Mammary epithelial cell (primary cell): Measurements from ENCODE around the gene ZACN.

ENCODE experiments used
- CTCF ChIP-seq, 2 donors: IDR thresholded peaks in 1 of 2; conservative IDR thresholded peaks in 1 of 2; 2 replicates each; pipeline ENCODE4 v1.5.1; 2011 to 2012; ENCODE audit warnings: inconsistent platforms in 2 of 2, low read length in 2 of 2, mild to moderate bottlenecking in 2 of 2, control low read depth in 1 of 2, low read depth in 1 of 2; ENCODE audit not compliant: insufficient read depth in 1 of 2; ENCODE audit errors: extremely low read depth in 1 of 2
- EZH2 ChIP-seq: IDR thresholded peaks from 2 replicates; pipeline ENCODE4 v1.6.1; 2012; ENCODE audit warnings: low read length, inconsistent platforms, borderline replicate concordance

GRCh38 chr17:76056882-76057281, 22.1 kb upstream of the ZACN start:
- TF ChIP-seq EZH2: no peak
- peak in 1 of 2 donors; percentile 1 for TF ChIP-seq CTCF (conservative IDR thresholded peaks at IDR 0.05 in 1 of 2, IDR thresholded peaks at IDR 0.05 in 1 of 2; ENCODE audit: extremely low read depth in 1 of 2, insufficient read depth in 1 of 2, low read depth in 1 of 2, low read length in 2 of 2)
